Right lobe of liver (tissue), 6 donors: ENCODE measurements around the gene CFAP251. TPM values are rescaled to one million over a fixed set of nuclear protein-coding genes. Genes with fewer than 3 reads are reported as not detected.
"Not testable (repeated sequence)": the region's sequence is repeated elsewhere in the genome, so short reads cannot be mapped to it uniquely, and the experiment has no call there.

Experiments used
- ATAC-seq, 4 donors: fragments of 200-7000 bp; cut with Tn5 transposase; one replicate each; pipeline ENCODE4 v1.9.1; 2020; ENCODE audit warnings: mild to moderate bottlenecking in 4 of 4, moderate library complexity in 4 of 4
- DNase-seq, 3 donors: peaks; one replicate each; pipeline ENCODE4 v3.0.0-alpha.2; 2020
- H3K27ac ChIP-seq, 3 donors: fragments of 200-600 bp; one replicate each; pipeline ENCODE4 v1.8.0; 2022
- H3K27me3 ChIP-seq, 2 donors: fragments of 200-600 bp; one replicate each; pipeline ENCODE4 v1.8.0; 2022
- H3K36me3 ChIP-seq, 4 donors: fragments of 200-600 bp; sonication (generic) in 1 of 4; one replicate each; pipeline versions ENCODE4 v1.5.1 to v1.8.0; 2017 to 2022; ENCODE audit warnings: control low read depth in 1 of 4
- H3K4me1 ChIP-seq, 4 donors: fragments of 200-600 bp; sonication (generic) in 1 of 4; one replicate each; pipeline versions ENCODE4 v1.5.1 to v1.8.0; 2017 to 2022; ENCODE audit warnings: control low read depth in 1 of 4
- H3K4me3 ChIP-seq, 3 donors: fragments of 200-600 bp; one replicate each; pipeline ENCODE4 v1.8.0; 2022
- H3K9me3 ChIP-seq, 4 donors: fragments of 200-600 bp; sonication (generic) in 1 of 4; one replicate each; pipeline versions ENCODE4 v1.5.1 to v1.8.0; 2017 to 2022; ENCODE audit warnings: control low read depth in 1 of 4
- CTCF ChIP-seq, 4 donors: fragments of 200-600 bp in 3 of 4; fragments of 450-650 bp in 1 of 4; IDR thresholded peaks; one replicate each; pipeline versions ENCODE4 v1.5.1 to v1.8.0; 2016 to 2022; ENCODE audit warnings: antibody characterized with exemption in 4 of 4, mild to moderate bottlenecking in 2 of 4
- POLR2A ChIP-seq: fragments of 450-650 bp; IDR thresholded peaks from one replicate; pipeline ENCODE4 v1.6.1; 2017; ENCODE audit warnings: antibody characterized with exemption, mild to moderate bottlenecking
- WGBS: methylation state at CpG from one replicate; pipeline ENCODE4 v1.1.6; 2018; ENCODE audit warnings: low coverage, low lambda C conversion rate; ENCODE audit not compliant: insufficient coverage; ENCODE audit errors: missing lambda C conversion rate; 5-methylcytosine and 5-hydroxymethylcytosine counted together
- intact Hi-C, 2 donors: fragments of 100-400 bp; cut with DNase I; formaldehyde crosslinking; loops; one replicate each; pipeline versions ENCODE4 v1.11.2 to v1.14.1; 2022
- total RNA-seq, 6 experiments: library from RNA; depleted of rRNA in 2 of 6; stranded (reverse); fragments of >200 nt in 2 of 6; fragmentation: NEBNext Ultra II Directional in 3 of 6; extraction: Animal tissue kit (Norgen Biotek cat#: 25700) in 3 of 6; gene quantifications; one replicate each; pipeline versions ENCODE4 v1.1.0 to v1.2.4, GENCODE V29; 2016 to 2023
- donor health status: DM: no; HTN: yes; CAD: no.
- donor health status: DM: no; HTN: no; CAD: no.
- donor health status: DM: no; HTN: no; CAD: no.
- donor health status: DM: no; HTN: yes; CAD: no.
- donor health status: DM: no; HTN: yes; CAD: no.

CFAP251 gene
- total RNA-seq, 6 experiments from 2014 or later = 1.0 to 6.2 (median 2.4) TPM

DNA sequence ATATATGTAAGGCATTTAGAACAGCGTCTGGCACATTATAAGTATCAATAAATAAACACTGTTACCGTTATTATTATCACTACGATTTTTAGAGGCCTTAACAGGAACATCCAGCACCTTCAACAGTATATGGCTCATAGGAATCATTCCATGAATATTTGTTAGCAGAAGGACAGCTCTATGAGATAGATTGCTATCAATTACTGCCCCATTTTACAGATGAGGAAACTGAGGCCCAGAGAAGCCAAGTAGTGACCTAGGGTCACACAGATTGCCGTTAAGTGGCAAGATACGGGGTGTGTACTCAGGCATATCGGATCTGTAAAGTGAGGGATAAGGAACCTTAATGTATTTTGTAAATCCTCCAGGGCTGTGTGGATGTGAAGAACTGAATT lies 30.3 kb upstream of the CFAP251 start:
- TF ChIP-seq CTCF (IDR thresholded peaks at IDR 0.05) (no peak), POLR2A (no peak)
- peak overlapping the region; percentile 30 to 95 (median 91) for H3K27ac ChIP-seq
- intact Hi-C loops = loop anchor here in 1 of 2 donors (5.0 to 10.0 kb wide), 2 partner anchors 46 to 83 kb away; partner anchors contain the start of gene SETD1B
- H3K4me3 ChIP-seq = peak overlapping the region; percentile 90 to 92 (median 91)
- no peak for ATAC-seq
- no peaks in the 10 kb centered on the region for H3K36me3 ChIP-seq
- peaks cover 0 to 16% (median 0%) of the 10 kb centered on the region in 4 donors for H3K4me1 ChIP-seq
- H3K27me3 ChIP-seq = no peaks in the 10 kb centered on the region
- no peak for DNase-seq
- 39% methylated on average over 6 of the region's 6 CpGs for WGBS
- no peaks in the 10 kb centered on the region for H3K9me3 ChIP-seq

- Histone ChIP-seq H3K9me3 (no peaks in the 10 kb centered on the region), H3K4me3 (peak within 1 kb of the TSS; percentile 90 to 92 (median 91)), H3K36me3 (no peaks in the 10 kb centered on the region), H3K27ac (peak within 1 kb of the TSS; percentile 91 to 95 (median 92)), H3K4me1 (peaks cover 0 to 11% (median 2%) of the 10 kb centered on the region in 4 donors), H3K27me3 (no peaks in the 10 kb centered on the region)
- TF ChIP-seq CTCF (IDR thresholded peaks at IDR 0.05) = peak; percentile 63 to 73 (median 66)
- peak; percentile 82 for TF ChIP-seq POLR2A
- DNase-seq (peak; percentile 98), ATAC-seq (peak; percentile 97 to 98 (median 98))
- intact Hi-C loops = loop anchor here in 1 of 2 donors (5.0 to 10.0 kb wide), 2 partner anchors 46 to 84 kb away; partner anchors contain the start of gene SETD1B
- WGBS = 0% methylated on average over 14 of the region's 67 CpGs
Measured at GRCh38 chr12:121888478-121889273, 29.7 kb upstream of the CFAP251 start, which contains the start of gene PSMD9. Gene PSMD9, plus strand, starts transcription at chr12:121888790. Its CDS starts 67 bp downstream, at chr12:121888857.

DNA sequence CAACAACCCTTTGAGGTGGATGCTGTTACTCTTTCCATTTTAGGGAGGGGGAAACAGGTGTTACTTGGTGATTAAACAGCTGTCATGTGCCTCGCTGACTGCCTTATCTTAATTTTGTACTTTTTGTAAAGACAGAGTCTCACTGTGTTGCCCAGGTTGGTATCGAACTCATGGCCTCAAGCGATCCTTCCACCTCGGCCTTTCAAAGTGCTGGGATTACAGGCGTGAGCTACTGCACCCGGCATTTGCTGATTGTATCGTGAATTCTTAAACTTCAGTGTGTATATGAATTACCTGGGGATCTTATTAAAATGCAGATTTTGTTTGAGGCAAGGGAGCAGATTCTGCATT lies 29.1 kb upstream of the CFAP251 start:
- H3K27me3 ChIP-seq = no peaks in the 10 kb centered on the region
- H3K4me3 ChIP-seq = peak overlapping the region; percentile 90 to 92 (median 91)
- DNase-seq = no peak
- peaks cover 0 to 2% (median 0%) of the 10 kb centered on the region in 4 donors for H3K36me3 ChIP-seq
- peak overlapping the region; percentile 91 to 95 (median 92) for H3K27ac ChIP-seq
- TF ChIP-seq POLR2A (no peak), CTCF (IDR thresholded peaks at IDR 0.05) (no peak)
- H3K4me1 ChIP-seq = peaks cover 0 to 12% (median 4%) of the 10 kb centered on the region in 4 donors
- intact Hi-C loops = loop anchor here in 1 of 2 donors (5.0 to 10.0 kb wide), 2 partner anchors 47 to 84 kb away; partner anchors contain the start of gene SETD1B
- ATAC-seq = no peak
- WGBS = 3% methylated on average over 7 of the region's 7 CpGs
- no peaks in the 10 kb centered on the region for H3K9me3 ChIP-seq

DNA sequence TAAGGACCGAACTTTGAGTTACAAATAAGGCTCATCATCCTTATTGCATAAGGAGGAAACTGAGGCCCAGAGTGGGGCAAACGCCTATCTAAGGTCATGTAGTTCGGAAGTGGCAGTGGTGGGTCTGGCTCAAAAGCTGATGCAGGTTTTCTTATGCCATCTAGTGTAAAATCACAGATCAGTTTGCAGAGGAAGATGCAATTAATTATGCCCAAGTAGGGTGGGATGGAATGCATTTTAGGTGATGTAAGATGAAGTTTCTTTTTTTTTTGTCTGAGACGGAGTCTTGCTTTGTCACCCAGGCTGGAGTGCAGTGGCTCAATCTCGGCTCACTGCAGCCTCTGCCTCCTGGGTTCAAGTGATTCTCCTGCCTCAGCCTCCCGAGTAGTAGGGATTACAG lies 28.7 kb upstream of the CFAP251 start:
- H3K4me1 ChIP-seq = peaks cover 0 to 17% (median 5%) of the 10 kb centered on the region in 4 donors

More for the DNA sequence above, 28.7 kb upstream of the CFAP251 start:
- DNase-seq, H3K36me3 ChIP-seq, ATAC-seq, H3K9me3 ChIP-seq, H3K27me3 ChIP-seq: not testable (repeated sequence)
- Histone ChIP-seq H3K4me3 (peak overlapping the region; percentile 90 to 92 (median 91)), H3K27ac (peak overlapping the region in 1 of 3 donors; percentile 91)
- 27% methylated on average over 4 of the region's 6 CpGs for WGBS
- intact Hi-C loops = loop anchor here (5.0 to 10.0 kb wide), 3 partner anchors 47 to 85 kb away; partner anchors contain the start of gene SETD1B (in 1 of the 2)
